BLaER1 treated with 17β-estradiol and CSF1 and Interleukin-3, amounts not matched to agents 10 nM and 100 nM (cell line): ENCODE measurements around the gene HSBP1.

Experiments used
- H3K27ac ChIP-seq, 11 experiments: shearing (Covaris generic); formaldehyde crosslinking; 2 replicates each; pipeline ENCODE4 v1.8.1; 2022
- H3K27me3 ChIP-seq, 11 experiments: shearing (Covaris generic); formaldehyde crosslinking; 2 replicates each; pipeline ENCODE4 v1.8.1; 2022
- H3K36me3 ChIP-seq, 11 experiments: shearing (Covaris generic); formaldehyde crosslinking; 2 replicates each; pipeline ENCODE4 v1.8.1; 2022
- H3K4me1 ChIP-seq, 10 experiments: shearing (Covaris generic); formaldehyde crosslinking; 2 replicates each; pipeline ENCODE4 v1.8.1; 2022
- H3K4me2 ChIP-seq, 11 experiments: shearing (Covaris generic); formaldehyde crosslinking; 2 replicates each; pipeline ENCODE4 v1.8.1; 2022
- H3K4me3 ChIP-seq, 10 experiments: shearing (Covaris generic); formaldehyde crosslinking; 2 replicates each; pipeline ENCODE4 v1.8.1; 2022
- H3K9ac ChIP-seq, 11 experiments: shearing (Covaris generic); formaldehyde crosslinking; 2 replicates each; pipeline ENCODE4 v1.8.1; 2022
- H3K9me3 ChIP-seq, 11 experiments: shearing (Covaris generic); formaldehyde crosslinking; replicated peaks in 1 of 11; 2 replicates each; pipeline ENCODE4 v1.8.1; 2022
- H4K20me1 ChIP-seq, 11 experiments: shearing (Covaris generic); formaldehyde crosslinking; 2 replicates each; pipeline ENCODE4 v1.8.1; 2022
- Cebpa-rat ChIP-seq, 11 experiments: shearing (Covaris generic); IDR thresholded peaks; 2 replicates each; pipeline ENCODE4 v1.8.1; 2022

The HSBP1 gene

GRCh38 chr16:83776944-83777343 is 30.8 kb upstream of the HSBP1 start:
- no peak for TF ChIP-seq Cebpa-rat (IDR thresholded peaks at IDR 0.05)
- H3K27ac ChIP-seq = no peak overlapping the region
- H3K4me1 ChIP-seq = peaks cover 0 to 70% (median 0%) of the 10 kb centered on the region in 10 experiments; a peak in 7 of 20 replicates
- no peak overlapping the region for H3K9ac ChIP-seq
- H3K4me2 ChIP-seq = no peak overlapping the region
- H4K20me1 ChIP-seq = no peaks in the 10 kb centered on the region
- H3K27me3 ChIP-seq = no peaks in the 10 kb centered on the region
- no peaks in the 10 kb centered on the region for H3K36me3 ChIP-seq
- no peaks in the 10 kb centered on the region for H3K9me3 ChIP-seq
- no peak overlapping the region for H3K4me3 ChIP-seq

- peak overlapping the region in 3 of 11 experiments; percentile 40 to 79 (median 70); a peak in 5 of 22 replicates for H3K4me2 ChIP-seq
- no peaks in the 10 kb centered on the region for H3K36me3 ChIP-seq
- no peak overlapping the region for H3K9ac ChIP-seq
- no peak for TF ChIP-seq Cebpa-rat (IDR thresholded peaks at IDR 0.05)
- no peak overlapping the region for H3K27ac ChIP-seq
- H3K9me3 ChIP-seq = no peaks in the 10 kb centered on the region
- no peaks in the 10 kb centered on the region for H4K20me1 ChIP-seq
- H3K27me3 ChIP-seq = no peaks in the 10 kb centered on the region
- no peak overlapping the region for H3K4me3 ChIP-seq
- H3K4me1 ChIP-seq = peaks cover 0 to 45% (median 0%) of the 10 kb centered on the region in 10 experiments; a peak in 7 of 20 replicates
Measured at GRCh38 chr16:83779886-83780285, 27.9 kb upstream of the HSBP1 start.

- no peak overlapping the region for H3K27ac ChIP-seq
- H3K9me3 ChIP-seq = no peaks in the 10 kb centered on the region
- peaks cover 0 to 23% (median 0%) of the 10 kb centered on the region in 10 experiments; a peak in 7 of 20 replicates for H3K4me1 ChIP-seq
- peak overlapping the region in 3 of 11 experiments; percentile 32 to 58 (median 50); a peak in 4 of 22 replicates for H3K4me2 ChIP-seq
- H3K9ac ChIP-seq = no peak overlapping the region
- no peaks in the 10 kb centered on the region for H3K36me3 ChIP-seq
- no peak for TF ChIP-seq Cebpa-rat (IDR thresholded peaks at IDR 0.05)
- H3K4me3 ChIP-seq = no peak overlapping the region
- H4K20me1 ChIP-seq = no peaks in the 10 kb centered on the region
- H3K27me3 ChIP-seq = no peaks in the 10 kb centered on the region
Measured at GRCh38 chr16:83785455-83785854, 22.3 kb upstream of the HSBP1 start.

GRCh38 chr16:83789642-83790401 is 18.0 kb upstream of the HSBP1 start:
- H3K4me3 ChIP-seq = no peak overlapping the region
- H3K4me2 ChIP-seq = no peak overlapping the region
- H3K4me1 ChIP-seq = peaks cover 0 to 15% (median 0%) of the 10 kb centered on the region in 10 experiments; a peak in 6 of 20 replicates
- H4K20me1 ChIP-seq = no peaks in the 10 kb centered on the region; a peak in 1 of 22 replicates
- H3K27me3 ChIP-seq = no peaks in the 10 kb centered on the region
- TF ChIP-seq Cebpa-rat (IDR thresholded peaks at IDR 0.05) = no peak
- no peak overlapping the region for H3K9ac ChIP-seq
- no peak overlapping the region for H3K27ac ChIP-seq
- peaks cover 0 to 6% (median 0%) of the 10 kb centered on the region in 11 experiments; a peak in 1 of 22 replicates for H3K9me3 ChIP-seq
- H3K36me3 ChIP-seq = no peaks in the 10 kb centered on the region

- H3K27me3 ChIP-seq = no peaks in the 10 kb centered on the region
- no peak overlapping the region for H3K27ac ChIP-seq
- peaks cover 0 to 2% (median 0%) of the 10 kb centered on the region in 10 experiments; a peak in 1 of 20 replicates for H3K4me1 ChIP-seq
- H3K9ac ChIP-seq = no peak overlapping the region
- H3K4me3 ChIP-seq = no peak overlapping the region
- H3K9me3 ChIP-seq = peaks cover 0 to 6% (median 0%) of the 10 kb centered on the region in 11 experiments; a peak in 1 of 22 replicates
- no peaks in the 10 kb centered on the region for H3K36me3 ChIP-seq
- TF ChIP-seq Cebpa-rat (IDR thresholded peaks at IDR 0.05) = peak in 3 of 11 experiments; percentile 10 to 66 (median 16); a peak in 2 of 22 replicates
- no peaks in the 10 kb centered on the region; a peak in 1 of 22 replicates for H4K20me1 ChIP-seq
- H3K4me2 ChIP-seq = no peak overlapping the region
Measured at GRCh38 chr16:83791916-83792315, 15.9 kb upstream of the HSBP1 start.

- no peak overlapping the region for H3K27ac ChIP-seq
- H3K27me3 ChIP-seq = no peaks in the 10 kb centered on the region
- no peaks in the 10 kb centered on the region for H3K36me3 ChIP-seq
- no peak overlapping the region for H3K9ac ChIP-seq
- H3K4me3 ChIP-seq = no peak overlapping the region
- TF ChIP-seq Cebpa-rat (IDR thresholded peaks at IDR 0.05) = no peak
- H3K4me1 ChIP-seq = no peaks in the 10 kb centered on the region
- peaks cover 0 to 6% (median 0%) of the 10 kb centered on the region in 11 experiments; a peak in 1 of 22 replicates for H3K9me3 ChIP-seq
- no peak overlapping the region for H3K4me2 ChIP-seq
- H4K20me1 ChIP-seq = no peaks in the 10 kb centered on the region; a peak in 1 of 22 replicates
Measured at GRCh38 chr16:83792391-83792790, 15.4 kb upstream of the HSBP1 start.

- no peaks in the 10 kb centered on the region for H3K36me3 ChIP-seq
- H3K4me3 ChIP-seq = no peak overlapping the region
- no peaks in the 10 kb centered on the region for H3K4me1 ChIP-seq
- peaks cover 0 to 6% (median 0%) of the 10 kb centered on the region in 11 experiments; a peak in 1 of 22 replicates for H3K9me3 ChIP-seq
- H3K9ac ChIP-seq = no peak overlapping the region
- H3K4me2 ChIP-seq = no peak overlapping the region
- H3K27ac ChIP-seq = no peak overlapping the region
- no peak for TF ChIP-seq Cebpa-rat (IDR thresholded peaks at IDR 0.05)
- H3K27me3 ChIP-seq = no peaks in the 10 kb centered on the region
- no peaks in the 10 kb centered on the region; a peak in 1 of 22 replicates for H4K20me1 ChIP-seq
Measured at GRCh38 chr16:83793179-83793578, 14.6 kb upstream of the HSBP1 start.

- H3K27ac ChIP-seq = no peak overlapping the region
- TF ChIP-seq Cebpa-rat (IDR thresholded peaks at IDR 0.05) = no peak
- H3K4me3 ChIP-seq = no peak overlapping the region
- H3K4me2 ChIP-seq = no peak overlapping the region
- H4K20me1 ChIP-seq = no peaks in the 10 kb centered on the region; a peak in 1 of 22 replicates
- no peak overlapping the region for H3K9ac ChIP-seq
- no peaks in the 10 kb centered on the region for H3K36me3 ChIP-seq
- H3K27me3 ChIP-seq = no peaks in the 10 kb centered on the region
- no peaks in the 10 kb centered on the region for H3K4me1 ChIP-seq
- H3K9me3 ChIP-seq = peaks cover 0 to 6% (median 0%) of the 10 kb centered on the region in 11 experiments; a peak in 1 of 22 replicates
Measured at GRCh38 chr16:83794860-83795554, 12.8 kb upstream of the HSBP1 start.

- Histone ChIP-seq H3K36me3 (no peaks in the 10 kb centered on the region), H4K20me1 (no peaks in the 10 kb centered on the region; a peak in 1 of 22 replicates), H3K27me3 (no peaks in the 10 kb centered on the region), H3K4me2 (no peak overlapping the region), H3K27ac (no peak overlapping the region), H3K4me1 (peaks cover 0 to 6% (median 0%) of the 10 kb centered on the region in 10 experiments; a peak in 3 of 20 replicates), H3K4me3 (no peak overlapping the region), H3K9ac (no peak overlapping the region), H3K9me3 (peaks cover 0 to 6% (median 0%) of the 10 kb centered on the region in 11 experiments; a peak in 1 of 22 replicates)
- no peak for TF ChIP-seq Cebpa-rat (IDR thresholded peaks at IDR 0.05)
Measured at GRCh38 chr16:83797013-83797412, 10.8 kb upstream of the HSBP1 start.
